Bone marrow (tissue), 2 donors: ENCODE results near the gene CHST10.

Experiments
- DNase-seq, 2 donors: peaks; one replicate each; lab custom pipeline; 2025; lab: John Stamatoyannopoulos, UW

Gene CHST10

DNA sequence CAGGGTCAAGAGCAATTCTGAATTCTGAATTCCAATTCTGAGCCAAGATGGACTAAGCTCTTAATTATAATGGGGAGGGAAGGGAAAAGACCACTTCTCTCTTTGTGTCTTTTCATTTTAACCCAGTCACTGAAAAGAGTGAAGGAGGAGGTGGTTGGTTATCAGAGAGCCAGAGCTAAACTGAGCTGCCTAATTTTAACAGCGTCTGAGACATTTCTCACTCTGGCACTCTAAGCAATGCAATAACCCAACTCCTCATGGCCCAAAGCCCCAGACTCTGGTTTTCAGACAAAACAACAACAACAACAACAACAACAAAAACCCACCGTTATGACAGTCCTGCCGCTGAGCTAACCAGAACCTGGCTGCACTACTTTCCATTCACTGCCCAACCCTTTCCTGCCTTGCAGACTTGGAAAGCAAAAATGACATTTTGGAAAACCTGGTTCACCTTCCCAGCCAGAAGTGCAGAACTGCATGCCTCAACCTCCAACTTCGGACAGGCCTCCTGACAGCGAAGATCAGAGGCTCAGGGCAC lies 1.0 kb downstream of the CHST10 start:
- no peak for DNase-seq

DNA sequence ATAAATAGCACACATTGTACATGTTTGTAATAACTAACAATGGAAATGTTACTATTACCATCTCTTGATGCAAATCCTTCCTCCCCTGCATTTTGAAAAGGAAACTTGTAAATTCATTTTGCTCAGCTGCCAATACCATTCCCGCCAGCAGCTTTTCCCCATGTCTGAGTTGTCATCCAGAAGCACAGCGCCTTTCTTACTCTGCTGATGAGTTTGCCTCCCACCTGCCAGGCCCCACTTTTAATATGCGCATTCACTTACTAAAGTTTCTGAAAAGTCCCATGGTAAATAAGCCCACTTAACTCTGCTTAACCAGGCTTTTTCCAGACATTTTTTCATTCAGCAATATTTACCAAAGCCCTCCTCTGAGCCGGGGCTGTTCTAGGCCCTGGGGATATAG lies 3.9 kb downstream of the CHST10 start:
- no peak for DNase-seq

DNA sequence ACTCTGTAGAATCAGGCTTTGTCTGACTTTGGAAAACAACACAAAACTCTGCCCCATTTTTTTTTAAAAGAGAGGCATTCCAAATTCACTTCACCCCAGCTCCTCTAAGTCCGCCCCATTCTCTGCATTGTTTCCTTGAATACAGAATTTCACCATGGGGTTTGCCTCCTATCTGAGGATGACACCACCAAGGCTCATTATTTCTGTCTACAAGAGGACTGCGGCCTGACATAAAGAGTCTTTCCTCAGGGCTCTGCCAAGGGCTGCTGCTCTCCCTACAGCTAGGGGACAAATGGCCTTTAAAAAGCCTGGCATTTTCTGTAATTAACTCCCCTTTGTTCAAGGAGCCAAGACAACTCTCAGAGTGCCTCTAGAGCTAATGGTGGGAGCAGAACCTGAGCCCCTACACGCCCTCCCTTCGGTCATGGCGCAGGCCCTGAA lies 4.6 kb downstream of the CHST10 start:
- no peak for DNase-seq

DNA sequence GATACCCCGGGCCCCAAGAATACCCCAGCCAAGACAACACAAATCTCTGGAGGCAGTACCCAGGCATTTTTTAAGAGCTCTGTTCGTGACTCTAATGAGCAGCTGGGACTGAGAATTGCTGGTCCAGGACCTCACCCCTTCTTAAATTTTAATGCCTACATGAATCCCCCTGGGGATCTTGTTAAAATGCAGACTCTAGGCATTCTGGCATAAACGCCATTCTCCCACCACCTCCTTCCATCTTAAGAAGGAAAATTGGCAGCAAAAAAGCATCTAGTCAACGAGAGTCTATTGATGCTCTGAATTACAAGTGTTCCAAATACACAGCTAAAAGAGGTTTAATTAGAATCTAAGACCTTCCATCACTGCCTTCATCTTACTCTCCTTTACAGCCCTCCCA lies 5.0 kb downstream of the CHST10 start:
- DNase-seq: no peak

DNA sequence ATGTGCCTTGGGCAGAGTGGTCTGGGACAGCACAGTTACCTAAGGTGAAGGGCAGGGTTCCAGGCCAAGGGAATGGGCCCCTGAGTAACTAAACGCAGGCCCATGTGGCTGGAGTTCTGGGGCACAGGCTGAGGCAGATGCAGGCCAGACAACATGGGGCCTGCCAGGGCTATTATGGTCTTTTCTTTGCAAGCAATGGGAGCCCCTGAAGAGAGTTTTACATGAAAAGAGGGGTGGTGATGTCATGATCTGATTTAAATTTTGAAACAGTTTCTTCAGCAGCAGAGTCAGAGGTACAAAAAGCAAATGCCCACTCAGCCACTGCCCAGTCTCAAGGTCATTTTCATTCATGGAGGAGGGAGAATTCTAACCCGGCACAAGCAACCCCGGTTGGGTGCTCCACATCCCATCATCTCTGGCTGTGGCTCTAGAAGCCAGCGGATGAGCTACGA lies 5.6 kb downstream of the CHST10 start:
- no peak for DNase-seq

DNA sequence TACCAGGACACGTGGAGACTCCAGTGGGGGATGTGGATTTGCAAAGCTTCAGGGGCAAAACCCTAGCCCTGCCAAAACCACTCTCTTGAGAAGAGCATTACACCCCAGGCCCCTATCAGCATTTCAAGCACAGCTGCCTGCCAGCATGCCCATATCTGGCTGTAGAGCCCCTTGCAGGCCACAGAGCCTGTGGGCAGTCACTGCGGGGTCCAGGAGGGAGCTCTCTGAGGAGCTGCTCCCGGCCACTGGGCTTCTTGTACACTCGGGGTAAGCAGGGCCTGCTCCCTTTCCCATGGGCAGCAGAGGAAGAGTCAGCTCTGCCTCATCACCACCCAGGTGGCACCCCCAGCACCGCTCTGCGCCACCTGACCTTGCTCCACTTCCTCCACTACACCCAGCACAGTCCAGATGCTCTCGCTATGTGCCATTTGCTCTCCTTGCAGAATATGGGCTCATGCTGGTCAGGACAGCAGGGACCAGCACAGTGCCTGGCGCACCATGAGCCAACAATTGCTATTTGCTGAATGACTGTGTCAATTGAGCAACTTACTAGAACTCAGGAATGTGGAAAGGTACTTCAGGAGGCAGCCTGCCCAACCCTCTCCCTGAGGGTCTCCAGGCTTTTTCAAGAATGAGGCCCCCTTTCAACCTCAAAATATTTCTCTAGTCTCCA lies 7.4 kb downstream of the CHST10 start:
- no peak for DNase-seq

- no peak for DNase-seq
Observed at GRCh38 chr2:100409461-100409860, 8.0 kb downstream of the CHST10 start.

DNA sequence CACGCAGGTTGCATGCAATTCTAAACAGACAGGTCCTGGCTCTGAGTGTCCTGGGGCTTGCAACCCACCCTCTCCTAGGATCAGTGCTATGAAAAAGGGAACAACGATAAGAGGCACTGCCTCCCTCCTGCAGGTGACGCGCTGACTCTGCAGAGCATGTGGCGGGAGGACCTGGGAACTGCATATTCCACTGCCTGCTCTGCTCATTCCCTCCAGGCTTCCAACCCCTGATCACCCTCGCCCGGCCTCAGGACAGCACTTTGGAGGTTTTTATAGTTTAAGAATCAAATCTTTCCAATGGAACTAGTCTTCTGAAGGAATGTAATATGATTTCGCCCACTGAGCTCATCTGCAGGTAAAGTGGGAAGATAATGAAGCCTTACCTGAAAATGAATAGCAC lies 8.5 kb downstream of the CHST10 start:
- DNase-seq: no peak

DNA sequence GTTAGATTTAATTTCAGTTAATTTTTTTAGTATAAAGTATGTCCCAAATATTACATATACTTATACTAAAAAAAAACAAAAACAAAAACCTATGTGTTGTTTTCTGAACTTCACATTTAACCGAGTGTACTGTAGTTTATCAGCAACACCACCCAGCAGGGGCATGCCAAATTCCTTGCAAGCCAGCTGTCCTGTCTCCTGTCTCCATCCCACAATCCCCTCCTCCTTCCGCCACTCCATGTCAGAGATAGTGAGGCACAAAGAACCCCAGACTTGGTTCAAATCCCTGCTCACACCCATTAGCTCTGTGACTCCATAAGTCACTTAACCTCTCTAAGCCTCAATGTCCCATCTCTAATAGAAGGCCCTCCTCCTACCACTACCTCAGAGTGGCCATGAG lies 9.4 kb downstream of the CHST10 start:
- DNase-seq: no peak

DNA sequence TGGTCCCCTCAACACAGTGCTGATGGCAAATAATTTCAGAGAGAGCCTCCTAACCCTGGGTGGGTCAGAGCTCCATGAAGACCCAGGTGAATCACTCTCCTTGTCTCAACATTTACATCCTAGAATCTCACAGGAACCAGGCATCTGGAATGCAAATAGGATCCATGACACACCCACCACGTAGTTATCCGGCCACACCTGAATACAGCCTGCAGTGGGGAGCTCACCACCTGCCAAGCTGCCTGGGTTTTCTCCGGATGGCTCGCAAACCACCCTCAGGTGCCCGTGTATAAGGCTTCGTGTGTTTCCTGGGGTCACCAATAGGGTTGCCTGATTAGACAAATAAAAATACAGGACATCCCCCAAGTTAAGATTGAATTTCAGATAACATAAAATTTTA lies 9.9 kb downstream of the CHST10 start:
- no peak for DNase-seq

DNA sequence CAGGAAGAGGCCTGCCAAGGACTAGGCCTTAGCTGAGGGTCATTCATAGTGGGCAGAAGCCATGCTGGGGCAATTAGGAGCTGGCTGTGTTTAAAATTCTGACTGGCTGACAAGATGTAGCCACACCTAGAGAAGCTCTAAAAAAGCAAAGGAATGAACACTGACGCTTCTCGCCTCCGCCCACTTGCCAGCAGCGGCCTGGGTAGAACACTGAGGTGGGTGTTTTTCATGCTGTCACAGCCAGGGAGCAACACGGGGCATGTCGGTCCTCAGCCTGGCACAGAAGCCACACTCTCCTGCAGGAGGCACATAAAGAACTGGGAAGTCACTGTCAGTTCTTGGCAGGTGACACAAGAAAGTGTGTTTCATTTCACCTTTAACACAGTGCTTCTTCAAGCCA lies 10.4 kb downstream of the CHST10 start:
- DNase-seq: no peak

- no peak for DNase-seq
Observed at GRCh38 chr2:100406120-100406508, 11.4 kb downstream of the CHST10 start.

GRCh38 chr2:100405403-100406119 lies 11.9 kb downstream of the CHST10 start:
- no peak for DNase-seq

DNA sequence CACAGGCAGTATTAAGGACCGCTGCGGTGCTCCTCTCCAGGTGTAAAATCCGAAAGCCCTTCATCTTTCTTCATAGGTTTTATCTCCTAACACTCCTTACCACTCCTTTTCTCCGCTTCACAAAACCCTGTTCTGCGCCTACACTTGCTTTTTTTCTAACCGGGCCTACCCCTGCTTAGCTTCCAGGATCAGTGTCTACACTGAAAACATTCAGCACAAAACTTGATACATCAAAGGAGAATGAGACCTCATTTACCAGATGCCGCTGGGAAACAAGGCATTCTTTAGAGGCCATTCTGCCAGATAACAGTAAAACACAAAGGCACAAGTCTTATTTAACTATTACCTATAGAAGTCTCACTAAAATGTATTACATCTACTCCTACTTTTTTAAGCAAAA lies 13.1 kb downstream of the CHST10 start:
- DNase-seq: no peak

DNA sequence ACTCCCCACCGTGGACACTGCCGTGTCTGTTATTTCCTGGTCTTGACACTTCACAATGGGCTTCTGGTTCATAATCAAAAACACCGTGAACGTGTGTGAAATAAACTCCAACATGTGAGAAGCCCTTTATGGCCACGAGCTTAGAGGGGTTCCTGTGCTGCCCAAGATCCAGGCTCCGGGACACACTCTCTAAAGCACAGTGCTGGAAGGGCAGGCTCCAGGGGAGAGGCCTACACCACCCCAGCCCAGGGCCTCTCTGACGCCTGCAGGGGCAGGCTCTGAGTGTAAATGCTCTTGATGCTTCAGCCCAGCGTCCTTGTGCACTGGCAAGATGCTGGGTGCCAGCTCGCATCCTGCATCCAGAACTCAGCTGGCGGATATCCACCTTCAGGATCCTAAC lies 13.7 kb downstream of the CHST10 start:
- DNase-seq: no peak

- DNase-seq: no peak
Observed at GRCh38 chr2:100401268-100401667, 16.2 kb downstream of the CHST10 start.

DNA sequence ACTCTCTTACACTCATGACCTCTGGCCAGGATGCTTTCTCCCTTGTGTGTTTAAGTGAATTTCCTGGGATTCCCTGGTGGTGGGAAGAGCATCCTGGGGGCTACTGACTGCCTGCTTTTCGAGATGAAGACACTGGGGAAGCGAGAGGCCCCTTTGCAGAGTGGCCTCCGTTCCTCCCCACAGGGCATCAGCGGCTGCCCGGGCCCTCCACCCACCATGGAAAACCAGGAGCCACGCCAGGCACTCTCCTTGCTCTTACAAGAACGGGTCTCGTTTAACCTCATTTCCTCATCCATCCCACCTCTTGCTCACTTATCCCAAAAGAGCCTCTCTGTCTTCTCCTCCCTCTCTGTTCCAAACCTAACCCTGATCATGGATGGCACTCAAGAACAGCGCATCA lies 17.8 kb downstream of the CHST10 start:
- DNase-seq: no peak

DNA sequence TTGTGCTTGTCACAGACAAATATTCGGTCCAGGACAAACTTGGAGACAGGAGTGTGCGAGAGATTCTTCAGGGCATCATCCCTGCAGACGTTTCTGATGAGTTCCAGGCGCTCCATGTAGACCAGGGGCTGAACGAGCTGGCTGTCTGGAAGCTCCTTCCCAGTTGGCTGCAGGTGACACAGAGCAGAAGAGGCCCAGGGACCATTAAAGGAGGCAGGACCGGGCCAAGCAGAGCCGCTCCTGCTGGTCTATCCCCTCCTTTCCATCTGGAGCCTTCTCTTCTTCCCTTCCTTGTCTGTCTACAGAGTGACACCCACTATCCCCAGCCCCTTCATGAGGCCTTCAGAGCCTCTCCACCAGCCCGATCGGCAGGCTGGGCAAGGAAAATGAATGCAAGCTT lies 19.5 kb downstream of the CHST10 start:
- no peak for DNase-seq

GRCh38 chr2:100397118-100397860 lies 20.2 kb downstream of the CHST10 start:
- DNase-seq: no peak

DNA sequence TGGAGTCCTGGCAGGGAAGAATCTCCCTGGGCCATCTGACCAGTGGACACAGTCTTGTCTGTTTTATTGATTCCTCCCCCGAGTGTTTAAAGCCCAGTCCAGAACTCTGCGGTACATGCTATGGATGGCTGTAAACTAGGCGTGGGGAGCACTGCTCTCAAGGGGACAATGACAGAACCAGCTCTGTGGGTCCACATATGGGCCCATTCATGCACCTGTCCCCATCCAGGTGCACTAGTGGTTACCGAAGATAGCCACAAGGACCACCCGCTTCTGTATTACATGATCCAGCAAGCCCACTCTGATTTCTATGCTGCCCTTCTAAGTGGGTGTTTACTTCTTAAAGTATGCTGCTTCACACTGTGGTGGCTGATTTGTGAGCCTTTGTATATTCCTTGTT lies 21.0 kb downstream of the CHST10 start:
- no peak for DNase-seq

DNA sequence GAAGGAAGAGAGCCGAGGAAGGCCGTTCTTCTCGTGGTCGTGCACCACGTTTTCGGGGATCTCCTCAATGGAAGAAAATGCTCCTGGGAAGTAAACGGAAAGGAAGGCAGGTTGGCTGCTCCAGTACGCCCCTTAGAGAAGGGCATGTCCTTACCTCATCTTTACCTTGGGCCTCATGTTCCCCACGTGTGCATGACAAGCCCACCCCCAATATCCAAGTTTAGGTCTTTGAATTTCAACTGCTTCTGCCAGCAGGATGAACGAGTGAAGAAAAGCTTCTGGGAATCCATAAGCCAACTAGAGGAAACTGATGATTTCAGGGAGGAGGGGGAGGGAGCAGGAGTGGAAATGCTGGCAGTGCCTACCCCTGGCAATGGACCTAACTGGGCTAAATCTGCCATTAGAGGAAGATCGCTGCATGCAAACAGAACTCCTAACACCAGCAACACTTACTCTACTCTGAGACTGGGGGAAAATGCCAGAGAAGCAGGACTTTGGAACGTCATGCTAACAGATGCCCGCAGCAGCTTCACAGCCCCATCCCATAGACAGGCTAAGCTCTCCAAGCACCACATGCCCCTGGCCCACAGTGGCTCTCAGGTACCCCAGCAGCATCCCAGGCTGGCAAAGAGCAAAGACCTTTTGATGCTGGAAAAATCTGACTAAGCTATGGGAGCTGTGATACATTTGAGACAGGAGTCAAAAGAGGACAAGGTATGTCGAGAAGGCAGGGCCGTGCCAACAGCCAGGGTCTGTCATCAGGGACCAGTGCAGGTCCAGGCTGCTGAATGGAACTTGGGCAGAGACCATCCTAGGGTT lies 21.7 kb downstream of the CHST10 start:
- no peak for DNase-seq

DNA sequence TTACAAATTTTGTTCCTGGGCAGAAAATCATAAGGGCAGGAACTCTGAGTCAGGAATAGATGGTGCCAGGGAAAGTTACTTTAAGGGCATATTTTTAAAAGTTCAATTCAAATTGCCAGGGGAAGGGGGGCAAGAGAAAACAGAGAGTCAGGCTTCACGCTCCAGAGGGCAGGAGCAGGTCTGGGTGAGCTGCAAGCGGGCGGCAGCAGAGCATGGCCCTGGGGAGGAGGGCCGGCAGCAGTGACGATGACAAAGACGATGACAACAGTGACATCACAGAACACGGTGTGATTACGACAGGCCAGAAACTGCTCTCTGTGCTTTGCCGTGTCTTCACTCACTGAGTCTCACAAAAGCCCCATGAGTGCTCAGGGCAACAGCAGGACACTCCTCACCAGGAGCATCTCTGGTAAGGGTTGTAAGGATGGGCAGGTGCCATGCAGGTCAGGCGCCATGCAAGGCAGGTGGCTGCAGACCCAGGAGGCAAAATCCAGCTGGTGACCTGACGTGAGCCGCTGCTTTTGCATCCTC lies 23.3 kb downstream of the CHST10 start:
- no peak for DNase-seq
